ENCODE measurements around the gene SLC38A7.
A peak's percentile ranks its signal among the peaks of the same experiment; 100 is the strongest.
"Not testable (repeated sequence)": the region's sequence is repeated elsewhere in the genome, so short reads cannot be mapped to it uniquely, and the experiment has no call there.

Gene SLC38A7, protein sequence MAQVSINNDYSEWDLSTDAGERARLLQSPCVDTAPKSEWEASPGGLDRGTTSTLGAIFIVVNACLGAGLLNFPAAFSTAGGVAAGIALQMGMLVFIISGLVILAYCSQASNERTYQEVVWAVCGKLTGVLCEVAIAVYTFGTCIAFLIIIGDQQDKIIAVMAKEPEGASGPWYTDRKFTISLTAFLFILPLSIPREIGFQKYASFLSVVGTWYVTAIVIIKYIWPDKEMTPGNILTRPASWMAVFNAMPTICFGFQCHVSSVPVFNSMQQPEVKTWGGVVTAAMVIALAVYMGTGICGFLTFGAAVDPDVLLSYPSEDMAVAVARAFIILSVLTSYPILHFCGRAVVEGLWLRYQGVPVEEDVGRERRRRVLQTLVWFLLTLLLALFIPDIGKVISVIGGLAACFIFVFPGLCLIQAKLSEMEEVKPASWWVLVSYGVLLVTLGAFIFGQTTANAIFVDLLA

GRCh38 chr16:58684354-58685083 is at the start of gene SLC38A7:
Gene SLC38A7 (minus strand): TSS chr16:58684770. CDS start chr16:58680126, 4,644 bp downstream.
- DNase-seq (ENCODE audit: low spot score) = peak; percentile 85

DNA sequence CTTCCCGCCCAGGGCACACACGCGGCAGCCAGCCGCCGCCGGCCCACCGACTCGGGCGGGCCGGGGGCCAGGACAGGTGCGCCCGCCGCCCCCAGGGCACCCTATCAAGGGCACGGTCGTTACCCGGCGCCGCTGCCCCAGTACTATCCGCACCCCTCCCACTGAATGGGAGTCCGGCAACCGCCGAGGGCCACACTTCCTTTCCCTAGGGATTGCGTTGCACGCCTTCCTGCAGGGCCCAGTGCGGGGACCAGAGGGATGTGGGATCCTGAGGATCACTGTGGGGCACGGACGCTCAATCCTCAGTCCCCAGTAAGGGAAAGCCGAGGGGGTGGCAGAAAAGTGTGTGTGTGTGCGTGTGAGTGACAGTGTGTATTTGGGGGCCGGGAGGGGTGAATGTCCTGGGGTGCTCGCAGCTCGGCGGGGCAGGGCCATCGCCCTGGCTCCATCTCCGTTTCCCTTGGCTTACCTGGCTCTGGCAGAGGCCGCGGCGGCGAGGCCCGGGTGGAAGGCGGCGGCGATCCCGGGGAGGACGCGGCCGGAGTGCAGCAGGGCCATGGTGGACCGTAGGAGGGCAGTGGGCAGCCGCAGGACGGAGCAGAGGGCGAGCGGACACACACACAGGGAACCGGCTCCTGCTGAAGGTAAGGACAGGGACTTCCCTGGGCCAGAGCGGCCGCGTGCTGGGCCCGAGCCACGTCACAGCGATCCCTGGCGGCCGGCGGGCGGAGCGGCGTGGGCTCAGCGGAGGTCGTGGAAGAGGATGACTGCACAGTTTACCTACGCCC is 49.3 kb upstream of the SLC38A7 start, which contains the start of gene GOT2:
Gene GOT2 (minus strand): TSS at position 646 of the 788 bp plus-strand sequence. CDS start 88 bp downstream, at position 558.
- peak; percentile 84 for DNase-seq (ENCODE audit: low spot score)

GRCh38 chr16:58733248-58733670 is 48.7 kb upstream of the SLC38A7 start:
- no peak for DNase-seq (ENCODE audit: low spot score)

DNA sequence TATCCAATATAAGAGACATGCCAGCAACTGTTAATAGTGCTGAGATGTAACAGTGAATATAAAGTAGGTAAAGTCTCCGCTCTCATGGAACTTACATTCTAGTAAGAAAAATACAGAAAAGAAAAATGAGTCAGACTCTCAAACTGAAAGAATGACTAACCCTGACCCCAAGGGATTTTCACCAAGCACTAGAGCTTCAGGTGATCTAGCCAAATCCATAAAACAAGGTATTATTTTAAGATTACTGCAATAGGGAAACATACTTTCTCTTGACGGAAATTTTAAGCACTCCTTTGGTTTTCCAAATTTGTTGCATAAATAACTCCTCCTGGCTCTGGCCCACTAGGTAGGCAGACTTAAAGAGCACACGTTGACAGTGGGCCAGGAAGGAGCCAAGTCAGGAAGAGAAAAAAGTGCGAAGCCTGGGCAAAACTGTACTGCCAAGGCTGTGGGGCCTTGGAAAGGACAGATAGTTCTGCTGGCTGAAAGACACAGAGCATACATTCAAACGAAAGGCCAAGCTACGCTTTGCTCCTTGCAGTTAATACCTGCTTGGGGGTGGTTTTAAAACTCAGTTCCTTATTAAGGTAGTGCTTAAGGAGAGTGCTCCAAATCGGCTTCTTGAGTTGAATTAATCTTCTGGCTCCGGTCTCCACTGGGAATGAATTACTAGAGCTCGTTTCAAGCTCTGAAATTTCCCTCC is 48.1 kb upstream of the SLC38A7 start:
- DNase-seq (ENCODE audit: low spot score) = no peak

GRCh38 chr16:58730724-58731370 is 46.3 kb upstream of the SLC38A7 start:
- DNase-seq (ENCODE audit: low spot score) = no peak

DNA sequence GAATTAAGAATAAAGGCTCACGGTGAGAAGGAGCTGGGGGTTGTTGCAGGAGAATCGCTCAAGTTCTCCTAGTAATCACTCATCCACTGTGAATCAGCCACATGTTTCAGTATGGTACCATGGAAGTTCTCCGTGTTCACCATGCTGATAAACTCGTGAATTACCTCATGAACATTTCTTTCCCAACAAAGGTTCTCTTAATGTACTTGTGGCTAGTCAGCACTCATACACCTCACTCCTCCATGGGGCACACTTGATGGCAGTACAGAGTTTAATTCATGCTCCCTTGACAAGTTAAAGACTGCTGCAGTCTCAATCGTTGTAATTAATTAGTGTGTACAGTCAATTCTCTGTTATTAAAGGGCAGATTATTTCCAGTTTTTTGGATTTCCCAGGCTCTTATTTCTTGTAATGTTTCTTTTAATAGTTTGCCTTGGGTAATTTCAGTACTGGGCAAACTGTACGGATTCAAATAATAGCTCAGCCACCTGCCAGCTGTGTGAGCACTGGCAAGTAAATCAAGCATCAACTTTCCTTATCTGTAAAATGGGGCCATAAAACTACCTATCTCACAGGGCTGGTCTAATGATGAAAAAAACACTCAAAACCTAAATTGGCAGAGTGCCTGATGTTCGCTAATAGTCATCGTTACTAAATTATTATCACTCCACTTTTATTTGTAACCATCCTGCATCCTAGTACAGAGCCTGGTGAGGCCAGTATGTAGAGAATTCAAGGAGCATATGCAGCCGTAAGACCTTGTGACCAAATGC is 43.4 kb upstream of the SLC38A7 start:
- no peak for DNase-seq (ENCODE audit: low spot score)

DNA sequence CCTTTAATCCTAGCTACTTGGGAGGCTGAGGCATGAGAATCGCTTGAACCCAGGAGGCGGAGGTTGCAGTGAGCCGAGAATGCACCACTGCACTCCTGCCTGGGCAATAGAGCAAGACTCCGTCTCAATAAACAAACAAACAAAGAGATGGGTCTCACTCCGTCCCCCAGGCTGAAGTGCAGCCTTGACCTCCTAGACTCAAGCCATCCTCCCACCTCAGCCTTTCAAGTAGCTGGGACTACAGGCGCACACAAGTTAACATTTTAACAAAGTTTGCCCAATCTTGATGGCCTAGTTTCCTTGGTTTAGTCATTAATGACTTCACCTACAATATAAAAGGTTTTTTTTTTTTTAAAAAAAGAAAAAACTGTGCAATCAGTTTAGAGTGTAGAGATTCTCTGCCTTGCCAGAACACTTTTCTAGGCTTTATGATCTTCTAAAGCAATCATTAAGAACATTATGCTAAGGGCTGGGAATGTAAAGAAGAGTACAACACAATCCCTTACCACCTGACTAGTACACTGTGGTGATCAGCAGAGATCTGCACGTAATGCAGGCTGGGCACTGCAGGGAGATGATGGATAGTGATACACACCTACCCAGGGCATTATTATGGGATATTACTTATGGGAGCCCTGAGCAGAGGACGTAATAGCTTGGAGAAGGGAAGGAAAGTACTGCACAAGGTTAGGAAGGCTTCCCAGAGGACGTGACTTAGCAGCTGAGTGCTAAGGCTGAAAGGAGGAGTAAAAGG is 42.6 kb upstream of the SLC38A7 start:
- DNase-seq (ENCODE audit: low spot score) = no peak

DNA sequence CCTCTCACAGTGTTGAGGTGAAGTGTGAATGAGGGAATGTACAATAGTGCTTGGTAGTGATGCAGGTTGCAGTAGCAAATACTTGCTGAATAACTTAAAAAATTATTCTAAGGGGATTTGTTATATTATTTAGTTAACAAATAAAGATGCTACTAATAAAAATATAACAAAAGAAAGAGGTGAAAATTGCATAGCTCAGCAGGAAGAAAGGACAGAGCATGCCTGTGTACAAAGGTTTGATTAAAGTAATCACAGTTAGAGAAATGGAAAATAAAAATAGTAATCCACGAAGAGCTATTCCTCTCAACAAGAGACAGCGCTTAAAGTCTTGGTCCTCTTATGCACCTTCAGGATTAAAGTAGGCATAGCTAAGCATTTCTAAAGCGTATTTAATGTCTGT is 38.5 kb upstream of the SLC38A7 start:
- no peak for DNase-seq (ENCODE audit: low spot score)

- DNase-seq (ENCODE audit: low spot score) = no peak
These were observed 33.4 kb upstream of the SLC38A7 start for GRCh38 chr16:58717994-58718393.

DNA sequence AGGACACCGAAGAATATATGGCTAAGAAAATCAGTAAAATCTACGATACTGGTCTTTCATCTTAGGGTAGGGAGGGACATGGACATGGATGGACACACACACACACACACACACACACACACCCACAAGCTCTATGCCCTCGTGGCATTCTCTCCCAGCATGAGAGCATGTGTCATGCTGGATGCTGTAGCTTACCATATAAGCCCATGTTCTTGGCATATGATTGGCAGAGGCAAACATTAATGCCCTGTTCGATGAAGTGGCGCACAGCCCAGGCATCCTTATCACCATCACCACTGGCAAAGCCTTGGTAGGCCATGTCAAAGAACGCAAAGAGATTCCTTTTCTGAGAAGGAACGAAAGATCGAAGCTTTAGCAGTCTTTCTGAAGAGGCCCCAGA is 31.9 kb upstream of the SLC38A7 start:
- no peak for DNase-seq (ENCODE audit: low spot score)

GRCh38 chr16:58713742-58714141 is 29.2 kb upstream of the SLC38A7 start:
- no peak for DNase-seq (ENCODE audit: low spot score)

- no peak for DNase-seq (ENCODE audit: low spot score)
These were observed 24.8 kb upstream of the SLC38A7 start for GRCh38 chr16:58709333-58709732.

GRCh38 chr16:58699151-58699550 is 14.6 kb upstream of the SLC38A7 start:
- DNase-seq (ENCODE audit: low spot score) = no peak

DNA sequence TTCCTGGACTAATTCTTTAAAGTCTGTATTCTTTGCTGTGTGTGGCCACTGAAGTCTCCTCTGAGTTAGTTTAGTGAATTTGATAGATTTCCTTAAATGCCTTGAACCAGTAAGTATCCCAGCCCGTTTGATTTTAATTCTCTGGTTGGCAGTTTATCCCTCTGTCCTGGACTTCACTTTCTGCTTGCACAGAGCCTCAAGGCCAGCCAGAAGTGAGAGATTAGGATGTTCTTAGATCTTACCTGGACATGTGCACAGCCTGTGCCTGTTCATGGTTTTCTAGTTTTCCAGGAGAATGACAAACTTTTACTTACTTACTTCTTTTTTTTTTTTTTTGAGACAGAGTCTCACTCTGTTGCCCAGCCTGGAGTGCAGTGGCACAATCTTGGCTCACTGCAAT is 10.8 kb upstream of the SLC38A7 start:
- no peak for DNase-seq (ENCODE audit: low spot score)

DNA sequence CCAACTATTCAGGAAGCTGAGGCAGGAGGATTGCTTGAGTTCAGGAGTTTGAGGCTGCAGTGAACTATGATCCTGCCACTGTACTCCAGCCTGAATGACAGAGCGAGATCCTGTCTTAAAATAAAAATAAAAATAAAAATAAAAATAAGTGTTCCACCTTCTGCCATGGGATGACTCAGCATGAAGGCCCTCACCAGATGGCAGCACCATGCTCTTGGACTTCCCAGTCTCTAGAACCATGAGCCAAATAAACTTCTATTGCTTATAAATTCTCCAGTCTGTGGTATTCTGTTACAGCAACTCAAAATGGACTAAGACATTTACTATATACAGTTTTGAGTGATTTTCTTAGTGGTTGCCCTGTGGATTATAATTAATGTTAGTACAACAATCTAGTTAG is 7.9 kb upstream of the SLC38A7 start:
- no peak for DNase-seq (ENCODE audit: low spot score)

GRCh38 chr16:58686985-58687706 is 2.6 kb upstream of the SLC38A7 start:
- DNase-seq (ENCODE audit: low spot score) = not testable (repeated sequence)

DNA sequence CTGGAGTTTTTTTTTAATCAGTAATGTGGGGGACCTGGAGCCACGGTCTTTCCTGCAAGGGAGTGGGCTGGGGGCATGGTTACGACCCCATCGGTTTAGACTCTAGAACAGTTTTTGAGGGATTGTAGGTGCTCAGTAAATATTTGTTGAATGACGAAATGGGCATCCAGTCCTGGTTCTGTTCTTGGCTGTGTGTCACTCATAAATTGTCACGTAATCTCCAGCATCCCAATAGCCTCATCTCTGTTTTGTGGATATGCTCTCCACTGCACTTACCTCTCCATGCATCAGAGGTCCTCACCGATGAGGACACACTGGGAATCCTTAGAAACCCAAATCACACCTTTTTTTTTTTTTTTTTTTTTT is 497 bp upstream of the SLC38A7 start:
- DNase-seq (ENCODE audit: low spot score) = no peak

GRCh38 chr16:58684001-58684353 is 593 bp downstream of the SLC38A7 start:
- no peak for DNase-seq (ENCODE audit: low spot score)

DNA sequence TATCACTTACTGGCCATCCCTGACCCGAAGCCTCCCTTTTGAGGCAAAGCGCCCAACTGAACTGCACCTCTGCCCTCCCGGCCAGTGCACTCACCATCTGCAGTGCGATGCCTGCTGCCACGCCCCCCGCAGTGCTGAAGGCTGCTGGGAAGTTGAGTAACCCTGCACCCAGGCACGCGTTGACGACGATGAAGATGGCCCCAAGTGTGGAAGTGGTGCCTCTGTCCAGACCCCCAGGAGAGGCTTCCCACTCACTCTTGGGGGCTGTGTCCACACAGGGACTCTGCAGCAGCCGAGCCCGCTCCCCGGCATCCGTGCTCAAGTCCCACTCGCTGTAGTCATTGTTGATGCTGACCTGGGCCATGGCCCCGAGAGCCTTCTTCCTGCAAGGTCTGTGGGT is 4.8 kb downstream of the SLC38A7 start:
- no peak for DNase-seq (ENCODE audit: low spot score)
